MM.1S (cell line): Measurements from ENCODE around the gene LIPE.

Experiments used
- EZH2 ChIP-seq: fragments of 300-600 bp; sonication (generic); optimal IDR thresholded peaks from 2 replicates; pipeline ENCODE3; 2017; ENCODE audit warnings: low read depth, mild to moderate bottlenecking, antibody characterized with exemption, low read length, mixed read lengths
- TF ChIP-seq, protein P1 (sequence below): fragments of 300-600 bp; sonication (generic); IDR thresholded peaks from 2 replicates; pipeline ENCODE4 v1.5.1; 2016; ENCODE audit warnings: antibody characterized with exemption, low read length, mixed read lengths

DNA sequence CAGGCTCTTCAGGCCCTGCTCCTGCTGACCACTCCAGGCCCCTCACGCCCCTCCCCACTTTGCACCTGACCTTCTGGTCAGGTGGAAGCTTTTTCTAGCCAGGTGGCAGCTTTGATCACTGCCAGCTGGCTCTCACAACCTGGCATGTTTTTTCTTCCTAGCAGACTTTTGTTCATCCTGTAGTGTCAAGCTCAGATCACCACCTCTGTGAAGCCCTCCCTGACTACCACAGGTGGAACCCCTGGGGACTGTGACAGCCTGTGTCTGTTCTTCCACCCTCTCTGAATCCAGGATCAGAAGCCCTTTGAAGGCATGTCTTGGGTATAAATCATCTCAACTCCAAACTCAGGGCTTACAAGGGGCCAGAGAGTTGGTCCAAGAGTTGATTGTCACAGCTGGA, 26.8 kb downstream of the LIPE start:
- TF ChIP-seq, protein P1, sequence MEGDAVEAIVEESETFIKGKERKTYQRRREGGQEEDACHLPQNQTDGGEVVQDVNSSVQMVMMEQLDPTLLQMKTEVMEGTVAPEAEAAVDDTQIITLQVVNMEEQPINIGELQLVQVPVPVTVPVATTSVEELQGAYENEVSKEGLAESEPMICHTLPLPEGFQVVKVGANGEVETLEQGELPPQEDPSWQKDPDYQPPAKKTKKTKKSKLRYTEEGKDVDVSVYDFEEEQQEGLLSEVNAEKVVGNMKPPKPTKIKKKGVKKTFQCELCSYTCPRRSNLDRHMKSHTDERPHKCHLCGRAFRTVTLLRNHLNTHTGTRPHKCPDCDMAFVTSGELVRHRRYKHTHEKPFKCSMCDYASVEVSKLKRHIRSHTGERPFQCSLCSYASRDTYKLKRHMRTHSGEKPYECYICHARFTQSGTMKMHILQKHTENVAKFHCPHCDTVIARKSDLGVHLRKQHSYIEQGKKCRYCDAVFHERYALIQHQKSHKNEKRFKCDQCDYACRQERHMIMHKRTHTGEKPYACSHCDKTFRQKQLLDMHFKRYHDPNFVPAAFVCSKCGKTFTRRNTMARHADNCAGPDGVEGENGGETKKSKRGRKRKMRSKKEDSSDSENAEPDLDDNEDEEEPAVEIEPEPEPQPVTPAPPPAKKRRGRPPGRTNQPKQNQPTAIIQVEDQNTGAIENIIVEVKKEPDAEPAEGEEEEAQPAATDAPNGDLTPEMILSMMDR, result no peak
- no peak for TF ChIP-seq EZH2
